ENCODE data around the gene EHF.

EHF gene

DNA sequence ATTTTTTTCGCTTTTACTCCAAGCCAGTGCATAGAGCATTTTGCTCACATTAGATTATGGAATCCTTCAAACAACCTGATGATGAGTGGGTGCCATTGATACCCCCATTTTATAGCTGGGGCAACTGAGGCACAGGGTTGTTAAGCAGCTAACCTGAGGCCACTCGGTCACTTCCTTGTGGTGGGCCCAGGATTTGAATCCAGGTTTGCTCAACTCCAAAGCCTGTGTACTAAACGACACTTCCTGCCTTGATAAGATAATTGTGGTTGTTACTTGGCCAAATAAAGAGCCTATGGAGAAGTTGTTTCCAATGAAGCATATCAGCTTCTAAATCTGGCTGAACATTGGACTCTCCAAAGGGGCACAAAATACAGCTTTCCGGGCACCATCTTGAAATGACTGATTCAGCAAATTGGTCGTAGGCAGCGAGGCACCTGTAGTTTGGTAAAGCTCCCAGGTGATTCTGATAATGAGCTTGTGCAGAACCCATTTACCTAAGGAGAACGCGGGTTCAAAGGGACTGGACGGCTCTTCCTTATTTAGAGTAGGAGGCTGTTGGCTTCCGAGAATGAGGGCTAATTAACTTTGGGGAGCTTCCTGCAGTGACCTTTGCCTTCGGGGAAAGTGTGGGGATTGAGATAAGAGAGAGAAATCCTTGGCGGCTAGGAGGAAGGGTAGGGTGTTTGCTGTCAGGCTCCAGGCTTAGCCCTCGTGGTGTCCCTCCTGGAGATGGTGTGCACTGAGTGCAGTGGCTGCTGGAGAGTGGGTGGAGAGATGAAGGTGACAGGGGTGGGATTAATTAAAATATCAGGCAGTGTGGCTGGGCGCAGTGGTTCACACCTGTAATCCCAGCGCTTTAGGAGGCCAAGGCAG lies 17.5 kb upstream of the EHF start:
- Histone ChIP-seq H3K4me1 (ENCODE audit: insufficient read depth, low read length) (no peaks in the 10 kb centered on the region), H3K9me3 (ENCODE audit: insufficient read depth, low read depth, low read length) (no peaks in the 10 kb centered on the region), H3K36me3 (ENCODE audit: insufficient read depth, low read depth, low read length) (no peaks in the 10 kb centered on the region), H3K4me3 (ENCODE audit: low read length) (no peak overlapping the region), H3K27ac (ENCODE audit: low read length) (no peak overlapping the region), H3K27me3 (ENCODE audit: insufficient read depth, low read length) (no peaks in the 10 kb centered on the region), H3K9ac (ENCODE audit: low read depth, low read length) (no peak overlapping the region)

DNA sequence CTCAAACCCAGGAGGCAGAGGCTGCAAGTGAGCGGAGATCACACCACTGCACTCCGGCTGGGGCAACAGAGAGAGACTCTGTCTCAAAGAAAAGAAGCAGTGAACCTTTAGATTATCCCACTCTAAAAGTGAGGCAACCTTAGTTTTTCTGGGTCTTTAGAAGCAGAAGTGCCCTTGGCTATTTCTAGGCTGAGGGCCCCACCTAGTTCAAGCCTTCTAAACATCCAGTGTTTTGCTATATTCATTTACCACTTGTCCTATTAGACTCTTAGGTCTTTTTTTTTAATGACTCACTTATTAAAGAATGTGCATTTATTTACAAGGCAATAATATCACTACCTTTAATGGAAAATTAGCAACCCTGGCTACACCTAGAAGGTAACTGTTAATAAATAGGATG lies 16.7 kb upstream of the EHF start:
- no peak overlapping the region for H3K27ac ChIP-seq (ENCODE audit: low read length)
- no peaks in the 10 kb centered on the region for H3K4me1 ChIP-seq (ENCODE audit: insufficient read depth, low read length)
- H3K4me3 ChIP-seq (ENCODE audit: low read length) = no peak overlapping the region
- no peak overlapping the region for H3K9ac ChIP-seq (ENCODE audit: low read depth, low read length)
- no peaks in the 10 kb centered on the region for H3K36me3 ChIP-seq (ENCODE audit: insufficient read depth, low read depth, low read length)
- H3K9me3 ChIP-seq (ENCODE audit: insufficient read depth, low read depth, low read length) = no peaks in the 10 kb centered on the region
- no peaks in the 10 kb centered on the region for H3K27me3 ChIP-seq (ENCODE audit: insufficient read depth, low read length)

DNA sequence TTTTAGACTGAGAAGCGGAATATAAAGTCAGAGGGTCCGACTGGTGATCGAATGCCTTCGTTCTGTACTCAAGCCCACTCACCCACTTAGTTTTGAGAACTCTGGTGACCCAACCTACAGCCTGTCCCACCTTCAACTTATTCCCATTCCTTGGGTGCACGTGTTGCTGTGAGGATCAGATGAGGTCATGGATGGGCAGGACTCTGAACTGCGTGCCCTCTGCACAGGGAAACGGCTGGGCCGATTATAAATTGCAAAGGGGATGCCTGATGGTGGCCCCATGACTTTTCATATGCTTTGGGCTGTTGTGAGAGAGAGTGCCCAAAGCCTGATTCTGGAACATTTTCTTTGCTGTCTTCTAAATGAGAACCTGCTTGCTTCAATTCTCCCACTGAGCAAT lies 16.0 kb upstream of the EHF start:
- H3K4me1 ChIP-seq (ENCODE audit: insufficient read depth, low read length) = no peaks in the 10 kb centered on the region
- H3K36me3 ChIP-seq (ENCODE audit: insufficient read depth, low read depth, low read length) = no peaks in the 10 kb centered on the region
- H3K9me3 ChIP-seq (ENCODE audit: insufficient read depth, low read depth, low read length) = no peaks in the 10 kb centered on the region
- no peak overlapping the region for H3K27ac ChIP-seq (ENCODE audit: low read length)
- H3K9ac ChIP-seq (ENCODE audit: low read depth, low read length) = no peak overlapping the region
- H3K4me3 ChIP-seq (ENCODE audit: low read length) = no peak overlapping the region
- H3K27me3 ChIP-seq (ENCODE audit: insufficient read depth, low read length) = no peaks in the 10 kb centered on the region

DNA sequence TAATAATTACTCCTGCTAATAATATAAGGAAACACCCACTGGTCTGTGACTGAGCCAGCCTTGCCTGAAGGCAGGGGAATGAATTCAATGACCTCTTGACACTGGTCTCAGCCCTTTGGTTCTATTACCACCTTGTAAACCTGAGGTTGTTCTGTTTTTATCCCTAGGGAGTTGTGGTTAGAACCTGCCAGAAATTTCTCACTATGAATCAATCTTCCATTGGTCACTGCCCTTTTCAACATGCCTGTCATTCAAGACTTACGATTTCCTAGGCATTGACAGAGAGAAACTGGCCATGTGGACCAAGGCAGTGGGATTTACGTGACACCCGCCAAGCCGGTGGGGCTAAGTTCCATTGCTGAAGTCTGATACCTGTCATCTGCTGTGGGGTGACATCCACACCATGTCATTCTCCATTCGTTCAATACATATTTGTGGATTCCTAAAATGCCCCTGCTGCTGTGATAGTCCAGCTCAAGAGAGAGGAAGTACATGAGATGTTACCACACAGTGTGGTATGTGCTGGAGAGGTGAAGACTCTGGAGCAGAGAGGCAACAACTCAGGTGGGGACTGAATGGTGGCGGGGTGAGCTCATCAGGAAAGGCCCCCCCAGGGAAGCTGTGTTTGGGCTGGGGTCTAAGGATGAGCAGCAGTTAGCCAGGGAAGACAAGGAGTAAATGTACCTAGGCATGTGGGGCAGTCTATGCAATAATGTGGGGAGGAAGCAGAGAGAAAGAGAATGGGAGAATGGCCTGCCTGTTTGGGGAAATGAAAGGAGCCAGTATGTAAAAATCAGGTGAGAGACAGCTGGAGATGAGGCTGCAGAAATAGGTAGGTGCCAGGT lies 15.2 kb upstream of the EHF start:
- no peaks in the 10 kb centered on the region for H3K27me3 ChIP-seq (ENCODE audit: insufficient read depth, low read length)
- no peak overlapping the region for H3K27ac ChIP-seq (ENCODE audit: low read length)
- H3K9ac ChIP-seq (ENCODE audit: low read depth, low read length) = no peak overlapping the region
- no peak overlapping the region for H3K4me3 ChIP-seq (ENCODE audit: low read length)
- no peaks in the 10 kb centered on the region for H3K36me3 ChIP-seq (ENCODE audit: insufficient read depth, low read depth, low read length)
- H3K4me1 ChIP-seq (ENCODE audit: insufficient read depth, low read length) = no peaks in the 10 kb centered on the region
- H3K9me3 ChIP-seq (ENCODE audit: insufficient read depth, low read depth, low read length) = no peaks in the 10 kb centered on the region

DNA sequence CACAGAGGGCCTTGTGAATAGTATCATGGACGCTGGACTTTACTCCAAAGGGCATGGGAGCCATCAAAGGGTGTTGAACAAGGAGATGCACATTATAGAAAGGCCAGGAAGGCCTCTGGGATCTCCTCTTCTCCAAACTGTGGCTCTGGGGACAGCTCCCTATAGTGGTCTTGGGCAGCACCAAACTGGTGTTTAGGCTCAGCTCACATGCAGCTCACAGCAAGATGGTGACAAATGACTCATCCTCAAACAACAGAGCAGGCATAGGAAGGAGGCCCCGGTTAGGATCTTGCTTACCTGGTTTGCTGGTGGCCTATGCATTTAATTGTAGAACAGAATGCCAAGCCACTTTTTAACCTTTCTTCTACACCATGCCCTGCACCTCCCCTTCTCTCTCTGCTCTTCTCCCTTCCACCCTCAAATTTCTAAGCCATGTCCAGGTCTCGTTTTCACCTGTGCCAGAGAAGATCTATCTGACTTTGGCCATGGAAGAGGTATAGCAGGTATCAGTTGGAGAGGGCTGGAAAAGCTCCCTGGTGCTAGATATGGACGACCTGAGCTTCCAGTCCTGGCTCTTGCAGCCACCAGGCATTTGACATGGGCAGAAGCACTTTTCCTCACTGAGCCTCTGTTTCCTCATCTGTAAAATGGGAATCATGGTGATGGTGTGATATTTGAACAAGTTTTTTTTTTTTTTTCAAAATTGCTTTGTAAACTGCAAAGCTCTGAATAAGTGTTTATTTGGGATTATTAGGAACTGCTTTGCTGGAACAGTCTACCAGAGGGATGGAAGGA lies 14.4 kb upstream of the EHF start:
- Histone ChIP-seq H3K27ac (ENCODE audit: low read length) (no peak overlapping the region), H3K27me3 (ENCODE audit: insufficient read depth, low read length) (no peaks in the 10 kb centered on the region), H3K9ac (ENCODE audit: low read depth, low read length) (no peak overlapping the region), H3K9me3 (ENCODE audit: insufficient read depth, low read depth, low read length) (no peaks in the 10 kb centered on the region), H3K4me1 (ENCODE audit: insufficient read depth, low read length) (no peaks in the 10 kb centered on the region), H3K4me3 (ENCODE audit: low read length) (no peak overlapping the region), H3K36me3 (ENCODE audit: insufficient read depth, low read depth, low read length) (no peaks in the 10 kb centered on the region)

DNA sequence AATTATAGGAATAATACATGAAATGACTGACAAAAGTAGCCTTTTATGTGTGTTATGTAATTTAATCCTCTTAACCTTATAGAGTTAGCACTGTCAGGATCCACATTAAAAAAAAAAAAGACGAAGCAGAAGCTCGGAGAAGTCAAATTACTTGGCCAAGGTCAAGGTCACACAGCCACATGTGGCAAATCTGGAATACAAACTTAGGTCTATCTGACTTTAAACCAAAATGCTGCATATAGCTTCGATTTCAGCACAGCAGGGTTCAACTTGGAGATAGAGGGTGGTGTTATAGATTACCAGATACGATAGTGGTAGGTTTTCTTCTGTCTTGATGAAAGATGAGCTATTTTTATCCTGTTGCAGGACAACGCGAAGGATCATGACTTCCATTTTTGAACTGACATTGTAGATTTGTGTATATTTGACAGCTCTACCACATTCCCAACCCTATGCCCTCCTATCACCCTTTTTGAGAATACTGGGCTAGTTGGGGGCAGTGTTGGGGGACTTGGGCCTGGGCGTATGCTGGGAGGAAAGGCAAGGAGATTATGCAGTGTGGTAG lies 11.6 kb upstream of the EHF start:
- Histone ChIP-seq H3K9ac (ENCODE audit: low read depth, low read length) (no peak overlapping the region), H3K27me3 (ENCODE audit: insufficient read depth, low read length) (no peaks in the 10 kb centered on the region), H3K27ac (ENCODE audit: low read length) (no peak overlapping the region), H3K9me3 (ENCODE audit: insufficient read depth, low read depth, low read length) (no peaks in the 10 kb centered on the region), H3K36me3 (ENCODE audit: insufficient read depth, low read depth, low read length) (no peaks in the 10 kb centered on the region), H3K4me1 (ENCODE audit: insufficient read depth, low read length) (no peaks in the 10 kb centered on the region), H3K4me3 (ENCODE audit: low read length) (no peak overlapping the region)

DNA sequence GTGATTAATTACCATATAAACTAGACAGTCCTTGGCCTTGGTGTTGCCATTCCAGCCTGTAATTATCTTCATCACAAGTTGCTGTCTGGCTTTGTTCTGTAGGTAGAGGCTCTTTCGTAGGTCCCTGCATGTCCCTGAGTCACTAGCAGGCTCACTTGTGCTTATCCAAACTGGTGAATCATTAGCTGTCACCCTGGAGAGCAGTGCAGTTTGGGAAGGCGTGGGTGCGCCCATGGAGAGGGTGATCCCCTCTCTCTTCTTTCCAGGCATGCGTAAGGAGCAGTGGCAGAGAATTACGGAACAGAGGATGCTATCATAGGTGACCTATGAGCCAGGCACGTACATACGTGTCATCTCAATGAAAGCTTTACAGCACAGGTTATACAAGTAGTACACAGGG lies 11.0 kb upstream of the EHF start:
- no peak overlapping the region for H3K4me3 ChIP-seq (ENCODE audit: low read length)
- no peaks in the 10 kb centered on the region for H3K4me1 ChIP-seq (ENCODE audit: insufficient read depth, low read length)
- H3K36me3 ChIP-seq (ENCODE audit: insufficient read depth, low read depth, low read length) = no peaks in the 10 kb centered on the region
- no peak overlapping the region for H3K9ac ChIP-seq (ENCODE audit: low read depth, low read length)
- H3K9me3 ChIP-seq (ENCODE audit: insufficient read depth, low read depth, low read length) = no peaks in the 10 kb centered on the region
- H3K27me3 ChIP-seq (ENCODE audit: insufficient read depth, low read length) = no peaks in the 10 kb centered on the region
- no peak overlapping the region for H3K27ac ChIP-seq (ENCODE audit: low read length)

DNA sequence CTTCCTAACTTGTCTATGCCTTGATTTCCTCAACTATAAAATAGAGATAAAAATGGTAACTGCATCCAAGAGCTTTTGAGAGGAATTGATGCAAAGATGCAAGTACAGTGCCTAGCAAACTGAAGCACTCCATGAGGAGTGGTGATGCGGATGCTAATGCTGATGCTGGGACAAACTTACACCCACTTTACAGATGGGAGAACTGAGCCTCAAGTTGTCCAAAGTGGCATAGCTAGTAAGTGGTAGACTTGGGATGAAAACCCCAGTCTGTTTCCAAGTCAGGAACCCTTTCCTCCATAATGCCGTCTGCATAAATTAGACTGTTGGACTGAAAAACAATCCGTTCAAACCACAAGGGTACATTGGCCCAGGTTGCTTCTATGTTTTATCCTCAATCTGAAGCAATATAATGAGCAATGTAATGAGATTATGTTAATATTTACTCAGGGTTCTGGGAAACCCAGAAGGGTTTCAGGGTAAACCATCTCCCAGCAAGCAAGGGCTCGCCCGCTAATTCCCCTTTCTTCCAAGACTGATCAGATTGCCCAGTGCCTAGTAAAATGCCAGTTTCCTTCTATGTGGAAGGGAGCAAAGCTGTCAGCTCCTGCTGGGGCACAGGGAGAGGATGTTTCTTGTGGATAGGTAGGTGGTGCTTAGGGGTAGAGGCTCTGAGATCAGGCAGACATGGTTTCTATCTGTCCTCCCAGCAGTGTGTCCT lies 10.4 kb upstream of the EHF start:
- Histone ChIP-seq H3K27ac (ENCODE audit: low read length) (no peak overlapping the region), H3K36me3 (ENCODE audit: insufficient read depth, low read depth, low read length) (no peaks in the 10 kb centered on the region), H3K4me1 (ENCODE audit: insufficient read depth, low read length) (no peaks in the 10 kb centered on the region), H3K9ac (ENCODE audit: low read depth, low read length) (no peak overlapping the region), H3K9me3 (ENCODE audit: insufficient read depth, low read depth, low read length) (no peaks in the 10 kb centered on the region), H3K27me3 (ENCODE audit: insufficient read depth, low read length) (no peaks in the 10 kb centered on the region), H3K4me3 (ENCODE audit: low read length) (no peak overlapping the region)

DNA sequence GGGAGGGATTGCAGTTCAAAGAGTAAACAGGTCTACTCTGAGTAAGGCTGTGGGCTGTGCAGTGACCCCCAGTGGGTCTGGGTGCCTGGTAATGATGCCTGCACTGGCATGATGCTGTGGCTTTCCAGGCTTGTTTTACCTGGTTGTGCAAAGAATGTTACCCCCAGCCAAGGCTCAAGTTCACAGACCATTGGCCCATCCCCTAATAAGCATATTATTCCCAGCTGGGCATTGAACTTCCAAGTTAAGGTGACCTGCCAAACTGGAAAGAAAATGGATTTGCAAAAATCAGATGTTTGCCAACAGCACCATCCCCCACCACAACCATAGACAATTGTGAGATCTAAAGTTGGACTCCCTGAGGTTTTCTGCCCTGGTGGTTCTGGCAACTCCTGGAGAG lies 7.9 kb upstream of the EHF start:
- no peaks in the 10 kb centered on the region for H3K27me3 ChIP-seq (ENCODE audit: insufficient read depth, low read length)
- no peak overlapping the region for H3K27ac ChIP-seq (ENCODE audit: low read length)

DNA sequence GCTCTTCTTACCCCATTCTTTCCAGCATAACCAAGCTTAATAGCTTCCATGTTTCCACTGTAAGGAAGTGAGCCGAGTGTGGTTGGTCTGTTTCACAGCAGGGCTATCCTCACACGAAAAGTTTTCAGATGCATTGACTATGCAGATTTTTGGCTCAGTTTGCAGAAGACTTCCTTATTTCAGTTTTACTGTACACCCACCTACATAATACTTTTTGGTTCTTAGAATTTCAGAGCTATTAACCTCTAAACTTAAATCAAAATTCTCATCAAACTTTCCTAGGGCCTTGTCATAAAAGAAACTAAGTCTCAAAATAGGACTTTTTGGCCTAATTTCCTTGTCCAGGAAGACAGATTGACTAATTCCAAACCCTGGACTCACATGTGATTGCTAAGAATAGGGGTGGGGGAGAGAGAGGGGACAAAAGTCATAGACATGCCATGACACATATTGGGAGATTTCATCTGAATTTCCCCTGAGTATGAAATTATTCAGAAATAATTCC lies 7.3 kb upstream of the EHF start:
- H3K9me3 ChIP-seq (ENCODE audit: insufficient read depth, low read depth, low read length) = no peaks in the 10 kb centered on the region
- H3K4me1 ChIP-seq (ENCODE audit: insufficient read depth, low read length) = peaks cover 6% of the 10 kb centered on the region; the same call in 1 of the 2 replicates
- no peaks in the 10 kb centered on the region for H3K36me3 ChIP-seq (ENCODE audit: insufficient read depth, low read depth, low read length)
- no peak overlapping the region for H3K4me3 ChIP-seq (ENCODE audit: low read length)
- no peak overlapping the region for H3K9ac ChIP-seq (ENCODE audit: low read depth, low read length)
- no peak overlapping the region for H3K27ac ChIP-seq (ENCODE audit: low read length)
- no peaks in the 10 kb centered on the region for H3K27me3 ChIP-seq (ENCODE audit: insufficient read depth, low read length)

More for the DNA sequence above, 7.9 kb upstream of the EHF start:
- Histone ChIP-seq H3K9ac (ENCODE audit: low read depth, low read length) (no peak overlapping the region), H3K9me3 (ENCODE audit: insufficient read depth, low read depth, low read length) (no peaks in the 10 kb centered on the region), H3K36me3 (ENCODE audit: insufficient read depth, low read depth, low read length) (no peaks in the 10 kb centered on the region), H3K4me3 (ENCODE audit: low read length) (no peak overlapping the region), H3K4me1 (ENCODE audit: insufficient read depth, low read length) (peaks cover 6% of the 10 kb centered on the region; the same call in 1 of the 2 replicates)

All from iPS-20b (cell line).